ENCODE data around the gene MFSD12.

DNA sequence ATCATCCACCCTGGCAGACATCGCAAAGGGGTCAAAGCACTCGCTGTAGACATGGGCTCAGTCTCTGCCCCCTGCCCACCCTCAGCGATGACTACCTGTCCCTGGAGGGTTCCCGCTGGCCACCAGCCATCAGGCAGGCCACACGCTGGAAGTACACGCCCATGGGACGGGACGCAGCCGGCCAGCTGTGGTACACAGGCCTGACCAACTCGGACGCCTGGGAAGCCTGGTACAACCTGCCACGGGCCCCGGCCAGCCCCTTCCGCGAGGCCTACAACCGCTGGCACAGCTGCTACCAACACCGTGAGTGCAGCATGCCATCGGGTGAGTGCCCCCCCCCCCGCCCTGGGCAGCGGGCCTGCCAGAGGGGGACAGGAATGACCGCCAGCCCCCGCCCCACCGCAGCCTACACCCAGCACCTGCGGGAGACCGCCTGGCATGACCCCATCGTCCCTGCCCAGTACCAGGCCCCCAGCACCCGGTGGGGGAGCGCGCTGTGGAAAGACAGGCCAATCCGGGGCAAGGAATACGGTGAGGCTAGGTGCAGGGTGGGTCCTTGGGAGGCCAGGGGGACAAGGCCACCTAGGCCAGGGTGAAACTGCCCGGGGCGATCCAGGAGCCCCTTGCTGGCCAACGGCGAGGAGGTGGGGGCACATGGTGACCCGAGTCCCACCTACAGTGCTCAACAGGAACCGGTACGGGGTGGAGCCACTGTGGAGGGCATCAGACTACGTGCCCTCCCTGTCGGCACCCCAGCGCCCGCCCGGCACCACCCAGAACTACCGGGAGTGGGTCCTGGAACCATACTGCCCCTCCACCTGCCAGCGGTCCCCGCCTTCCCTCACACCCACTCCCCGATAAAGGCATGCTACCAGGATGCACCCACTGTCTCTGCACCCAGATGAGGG is 14.0 kb downstream of the MFSD12 start:
- TF ChIP-seq CTCF (IDR thresholded peaks at IDR 0.05; ENCODE audit: insufficient read depth, low read length) (no peak), POLR2AphosphoS5 (IDR thresholded peaks at IDR 0.05; ENCODE audit: low read depth) (no peak), SPI1 (IDR thresholded peaks at IDR 0.05; ENCODE audit: borderline replicate concordance, low read depth) (no peak)
